22Rv1 (cell line): Measurements from ENCODE around the gene PTBP1.
"Not testable (repeated sequence)": the region's sequence is repeated elsewhere in the genome, so short reads cannot be mapped to it uniquely, and the experiment has no call there.

ENCODE experiments used
- CTCF ChIP-seq: fragments of 450-650 bp; IDR thresholded peaks from 2 replicates; pipeline ENCODE4 v1.5.1; 2017; ENCODE audit warnings: mild to moderate bottlenecking
- ZFX ChIP-seq: fragments of 450-650 bp; IDR thresholded peaks from 2 replicates; pipeline ENCODE4 v1.6.1; 2017; ENCODE audit warnings: antibody characterized with exemption, borderline replicate concordance

- TF ChIP-seq CTCF, ZFX: not testable (repeated sequence)
These were observed 45.5 kb downstream of the PTBP1 start for GRCh38 chr19:842802-843179.
